Stomach (tissue), 4 donors: ENCODE measurements around the gene ATP2B1.

Experiments
- CTCF ChIP-seq, 7 experiments: fragments of 450-650 bp in 4 of 7; fragments of 200-600 bp in 3 of 7; sonication (generic) in 3 of 7; IDR thresholded peaks; one replicate each; pipeline ENCODE4 v1.5.1; 2016 to 2019; ENCODE audit warnings: antibody characterized with exemption in 7 of 7, control low read depth in 2 of 7, mild to moderate bottlenecking in 1 of 7
- EP300 ChIP-seq: sonication (generic); formaldehyde crosslinking; IDR thresholded peaks from one replicate; pipeline ENCODE4 v1.6.1; 2017; ENCODE audit warnings: antibody characterized with exemption
- POLR2A ChIP-seq, 4 donors: fragments of 450-650 bp; IDR thresholded peaks; one replicate each; pipeline ENCODE4 v1.6.1; 2016; ENCODE audit warnings: antibody characterized with exemption in 4 of 4, control low read depth in 2 of 4, mild to moderate bottlenecking in 1 of 4, moderate library complexity in 1 of 4

GRCh38 chr12:89621521-89621920 is 87.1 kb downstream of the ATP2B1 start:
- TF ChIP-seq CTCF (IDR thresholded peaks at IDR 0.05) (no peak), EP300 (no peak), POLR2A (IDR thresholded peaks at IDR 0.05) (no peak)
